PC-3 (cell line): Measurements from ENCODE around the gene ATF7IP2. TPM values are rescaled to one million over a fixed set of nuclear protein-coding genes. Genes with fewer than 3 reads are reported as not detected.

ENCODE experiments used
- ATAC-seq: fragments of 200-7000 bp; cut with Tn5 transposase; 2 replicates; pipeline ENCODE4 v1.9.1; 2020; ENCODE audit warnings: mild to moderate bottlenecking, moderate library complexity
- BruUV-seq: library from RNA; stranded (reverse); fragments of 400-500 nt; replicated peaks from 2 replicates; lab custom pipeline; 2021; lab: Mats Ljungman, UMichigan
- CTCF ChIA-PET: fragments of 300-600 bp; sonication (Branson Sonifier 250); formaldehyde crosslinking; loops from one replicate; lab custom pipeline; 2022; ENCODE audit warnings: antibody characterized with exemption; lab: Charles Lee
- POLR2A ChIA-PET: fragments of 300-600 bp; sonication (Branson Sonifier 250); formaldehyde crosslinking; loops from one replicate; lab custom pipeline; 2022; ENCODE audit warnings: antibody characterized with exemption; ENCODE audit not compliant: unreplicated experiment; lab: Charles Lee
- DNase-seq: peaks from one replicate; pipeline ENCODE4 v3.0.0-alpha.2; 2015
- H2AFZ ChIP-seq: fragments of 300-600 bp; sonication (generic); 2 replicates; pipeline ENCODE4 v1.6.0; 2016; ENCODE audit warnings: antibody characterized with exemption, low read length
- H3F3A ChIP-seq: fragments of 300-600 bp; sonication (generic); one replicate; pipeline ENCODE4 v1.6.0; 2017; ENCODE audit warnings: antibody characterized with exemption, low read length, control low read depth, mild to moderate bottlenecking; ENCODE audit not compliant: unreplicated experiment
- H3K27ac ChIP-seq: fragments of 300-600 bp; sonication (generic); 2 replicates; pipeline ENCODE4 v1.5.1; 2016; ENCODE audit warnings: mild to moderate bottlenecking, low read length
- H3K27me3 ChIP-seq: fragments of 300-600 bp; sonication (generic); 2 replicates; pipeline ENCODE4 v1.6.1; 2016; ENCODE audit warnings: low read length, mixed read lengths
- H3K36me3 ChIP-seq: fragments of 300-600 bp; sonication (generic); 2 replicates; pipeline ENCODE4 v1.6.1; 2016; ENCODE audit warnings: low read depth, mixed run types, low read length, mixed read lengths
- H3K4me1 ChIP-seq: fragments of 300-600 bp; sonication (generic); 2 replicates; pipeline ENCODE4 v1.5.1; 2016; ENCODE audit warnings: low read length; ENCODE audit not compliant: insufficient read depth
- H3K4me2 ChIP-seq: fragments of 300-600 bp; sonication (generic); 2 replicates; pipeline ENCODE4 v1.6.0; 2016; ENCODE audit warnings: low read length
- H3K4me3 ChIP-seq: fragments of 300-600 bp; sonication (generic); 2 replicates; pipeline ENCODE4 v1.5.1; 2016; ENCODE audit warnings: mild to moderate bottlenecking, low read length, mixed read lengths
- H3K79me2 ChIP-seq: fragments of 300-600 bp; sonication (generic); 2 replicates; pipeline ENCODE4 v1.6.1; 2017; ENCODE audit warnings: low read length, mixed read lengths
- H3K9ac ChIP-seq: fragments of 300-600 bp; sonication (generic); 2 replicates; pipeline ENCODE4 v1.6.0; 2016; ENCODE audit warnings: mild to moderate bottlenecking, low read length
- H3K9me2 ChIP-seq: fragments of 300-600 bp; sonication (generic); replicated peaks from 2 replicates; pipeline ENCODE4 v1.6.1; 2016; ENCODE audit warnings: mixed run types, low read length, mixed read lengths
- H3K9me3 ChIP-seq: fragments of 300-600 bp; sonication (generic); 2 replicates; pipeline ENCODE4 v1.6.1; 2016; ENCODE audit warnings: low read length, mixed read lengths
- H4K20me1 ChIP-seq: fragments of 300-600 bp; sonication (generic); 2 replicates; pipeline ENCODE4 v1.6.1; 2016; ENCODE audit warnings: low read length, mixed read lengths
- EZH2 ChIP-seq: fragments of 300-600 bp; sonication (generic); IDR thresholded peaks from one replicate; pipeline ENCODE4 v1.6.1; 2017; ENCODE audit warnings: antibody characterized with exemption, mild to moderate bottlenecking, low read length; ENCODE audit not compliant: unreplicated experiment
- EZH2phosphoT487 ChIP-seq: fragments of 300-600 bp; sonication (generic); IDR thresholded peaks from 2 replicates; pipeline ENCODE4 v1.6.1; 2018; ENCODE audit warnings: mild to moderate bottlenecking, antibody characterized with exemption, low read length, borderline replicate concordance
- intact Hi-C: fragments of 100-400 bp; cut with micrococcal nuclease; formaldehyde crosslinking; loops from 2 replicates; pipeline ENCODE4 v1.9.0; 2023
- total RNA-seq: library from RNA; depleted of rRNA; stranded (reverse); fragments of >200 nt; gene quantifications from 2 replicates; pipeline ENCODE4 v1.2.3, GENCODE V29; 2014
- TF ChIP-seq, protein P1 (sequence below): fragments of 300-600 bp; sonication (generic); conservative IDR thresholded peaks from 2 replicates; pipeline ENCODE4 v1.5.1; 2017; ENCODE audit warnings: antibody characterized with exemption, low read depth, mild to moderate bottlenecking, low read length

The ATF7IP2 gene
- total RNA-seq, 1 experiment from 2014 or later = 6.2 TPM

DNA sequence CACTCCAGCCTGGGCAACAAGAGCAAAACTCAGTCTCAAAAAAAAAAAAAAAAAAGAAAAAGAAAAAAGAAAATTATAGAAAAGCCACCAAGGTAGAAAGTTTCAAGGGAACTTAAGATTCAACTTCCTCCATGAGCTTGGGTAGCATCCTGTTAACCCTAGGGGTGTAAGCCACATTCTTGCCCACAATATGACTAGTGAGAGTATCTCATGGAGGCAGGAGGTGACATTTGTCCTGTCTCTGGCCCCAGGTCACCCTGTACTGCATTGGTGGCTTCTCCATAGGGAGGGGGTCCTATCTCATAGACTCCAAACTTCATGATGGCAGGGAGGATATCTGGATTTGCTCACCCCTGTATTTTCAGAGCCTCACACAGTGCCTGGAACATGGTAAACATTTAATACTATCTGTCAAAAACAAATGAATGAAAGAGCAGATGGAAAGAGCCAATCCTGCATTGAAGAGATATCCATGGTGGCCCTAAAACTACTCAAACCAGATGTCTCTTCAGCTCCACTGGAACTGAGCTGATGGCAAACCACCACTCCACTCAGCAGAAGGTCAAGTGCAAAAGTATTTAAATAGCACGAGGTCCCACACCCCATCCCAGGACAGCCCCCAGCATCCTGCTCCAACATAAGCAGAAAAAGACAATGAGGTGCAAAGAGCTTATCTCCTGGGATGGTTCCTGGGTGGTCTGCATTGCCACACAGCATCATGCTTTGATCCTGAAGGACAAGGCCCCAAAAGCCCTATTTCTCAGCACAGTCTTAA lies 144.2 kb downstream of the ATF7IP2 start:
- Histone ChIP-seq H3K36me3 (peaks cover 16% of the 10 kb centered on the region), H3K4me1 (peaks cover 16% of the 10 kb centered on the region), H3K4me3 (no peak overlapping the region), H4K20me1 (no peaks in the 10 kb centered on the region), H3K79me2 (no peaks in the 10 kb centered on the region), H3K9me2 (no peaks in the 10 kb centered on the region), H3K9ac (no peak overlapping the region), H3K4me2 (no peak overlapping the region), H3K27me3 (no peaks in the 10 kb centered on the region), H2AFZ (no peak overlapping the region), H3F3A (no peaks in the 10 kb centered on the region), H3K27ac (no peak overlapping the region), H3K9me3 (no peaks in the 10 kb centered on the region)
- ATAC-seq = no peak
- ChIA-PET CTCF (no interaction called here), POLR2A (no interaction called here)
- BruUV-seq = no TSS peak
- TF ChIP-seq EZH2 (no peak), EZH2phosphoT487 (no peak)
- TF ChIP-seq, protein P1, sequence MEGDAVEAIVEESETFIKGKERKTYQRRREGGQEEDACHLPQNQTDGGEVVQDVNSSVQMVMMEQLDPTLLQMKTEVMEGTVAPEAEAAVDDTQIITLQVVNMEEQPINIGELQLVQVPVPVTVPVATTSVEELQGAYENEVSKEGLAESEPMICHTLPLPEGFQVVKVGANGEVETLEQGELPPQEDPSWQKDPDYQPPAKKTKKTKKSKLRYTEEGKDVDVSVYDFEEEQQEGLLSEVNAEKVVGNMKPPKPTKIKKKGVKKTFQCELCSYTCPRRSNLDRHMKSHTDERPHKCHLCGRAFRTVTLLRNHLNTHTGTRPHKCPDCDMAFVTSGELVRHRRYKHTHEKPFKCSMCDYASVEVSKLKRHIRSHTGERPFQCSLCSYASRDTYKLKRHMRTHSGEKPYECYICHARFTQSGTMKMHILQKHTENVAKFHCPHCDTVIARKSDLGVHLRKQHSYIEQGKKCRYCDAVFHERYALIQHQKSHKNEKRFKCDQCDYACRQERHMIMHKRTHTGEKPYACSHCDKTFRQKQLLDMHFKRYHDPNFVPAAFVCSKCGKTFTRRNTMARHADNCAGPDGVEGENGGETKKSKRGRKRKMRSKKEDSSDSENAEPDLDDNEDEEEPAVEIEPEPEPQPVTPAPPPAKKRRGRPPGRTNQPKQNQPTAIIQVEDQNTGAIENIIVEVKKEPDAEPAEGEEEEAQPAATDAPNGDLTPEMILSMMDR = no peak
- no peak for DNase-seq
- intact Hi-C loops = no loop called here

DNA sequence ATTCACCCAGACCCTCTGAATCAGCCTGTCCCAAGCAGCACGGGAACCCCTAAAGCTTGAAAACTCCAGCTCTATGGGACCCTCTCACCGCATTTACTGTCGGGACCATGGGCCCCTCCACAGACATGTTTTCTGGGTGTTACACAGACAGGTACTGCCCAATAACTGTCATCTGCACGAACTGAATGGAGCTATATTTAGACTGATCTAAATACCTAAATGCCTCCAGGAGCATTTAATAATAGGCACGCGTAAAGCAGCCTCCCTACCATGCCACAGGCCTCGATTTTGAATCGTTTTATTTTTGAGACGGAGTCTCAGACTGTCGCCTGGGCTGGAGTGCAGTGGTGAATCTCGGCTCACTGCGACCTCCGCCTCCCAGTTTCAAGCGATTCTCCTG lies 144.8 kb downstream of the ATF7IP2 start:
- Histone ChIP-seq H3K4me2 (no peak overlapping the region), H2AFZ (no peak overlapping the region), H3F3A (no peaks in the 10 kb centered on the region), H4K20me1 (no peaks in the 10 kb centered on the region), H3K36me3 (peaks cover 16% of the 10 kb centered on the region), H3K4me3 (no peak overlapping the region), H3K27ac (no peak overlapping the region), H3K9me2 (no peaks in the 10 kb centered on the region), H3K27me3 (no peaks in the 10 kb centered on the region), H3K9ac (no peak overlapping the region), H3K4me1 (peaks cover 16% of the 10 kb centered on the region), H3K9me3 (no peaks in the 10 kb centered on the region), H3K79me2 (no peaks in the 10 kb centered on the region)
- BruUV-seq = no TSS peak
- TF ChIP-seq EZH2phosphoT487 = no peak
- no peak for TF ChIP-seq EZH2
- TF ChIP-seq, protein P1 = no peak
- ChIA-PET POLR2A (no interaction called here), CTCF (no interaction called here)
- intact Hi-C loops = no loop called here
- DNase-seq (no peak), ATAC-seq (no peak)

DNA sequence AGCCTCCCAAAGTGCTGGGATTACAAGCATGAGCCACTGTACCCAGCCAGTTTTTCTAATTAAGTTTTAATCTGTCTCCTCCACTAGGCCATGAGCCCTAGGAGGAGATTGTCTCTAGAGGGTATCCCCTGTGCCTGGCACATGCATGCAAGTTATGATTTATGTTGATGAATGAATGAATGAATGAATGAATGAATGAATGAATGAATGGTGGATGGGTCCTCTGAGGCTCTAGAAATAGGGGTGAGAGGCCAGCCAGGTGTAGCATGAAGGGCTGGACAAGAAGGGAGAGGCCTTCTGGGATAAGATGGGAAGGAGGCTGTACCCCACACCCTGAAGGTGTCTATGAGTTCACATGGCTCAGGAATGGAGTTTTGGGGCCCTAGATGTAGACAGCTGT lies 145.7 kb downstream of the ATF7IP2 start:
- no peak overlapping the region for H3K9ac ChIP-seq
- TF ChIP-seq EZH2 (no peak), EZH2phosphoT487 (no peak)
- TF ChIP-seq, protein P1 = no peak

More for the DNA sequence above, 145.7 kb downstream of the ATF7IP2 start:
- H3K4me1 ChIP-seq = peaks cover 16% of the 10 kb centered on the region
- H2AFZ ChIP-seq = no peak overlapping the region
- no peaks in the 10 kb centered on the region for H3K9me3 ChIP-seq
- ChIA-PET POLR2A (no interaction called here), CTCF (no interaction called here)
- intact Hi-C loops = no loop called here
- H3K27me3 ChIP-seq = no peaks in the 10 kb centered on the region
- no TSS peak for BruUV-seq
- no peak overlapping the region for H3K4me3 ChIP-seq
- DNase-seq (no peak), ATAC-seq (no peak)
- no peak overlapping the region for H3K27ac ChIP-seq
- H3K9me2 ChIP-seq = no peaks in the 10 kb centered on the region
- H4K20me1 ChIP-seq = no peaks in the 10 kb centered on the region
- no peaks in the 10 kb centered on the region for H3F3A ChIP-seq
- H3K79me2 ChIP-seq = no peaks in the 10 kb centered on the region
- H3K36me3 ChIP-seq = peaks cover 16% of the 10 kb centered on the region
- H3K4me2 ChIP-seq = no peak overlapping the region
